WTC11 (cell line): ENCODE measurements around the gene OSR1. TPM values are rescaled to one million over a fixed set of nuclear protein-coding genes. Genes with fewer than 3 reads are reported as not detected.

ENCODE experiments used
- ATAC-seq: fragments of 200-7000 bp; cut with Tn5 transposase; 2 replicates; pipeline ENCODE4 v1.10.0; 2021; ENCODE audit warnings: mild to moderate bottlenecking, moderate library complexity
- CTCF ChIA-PET: fragments of 300-600 bp; sonication (Branson Sonifier 250); formaldehyde crosslinking; loops from one replicate; lab custom pipeline; 2021; ENCODE audit warnings: antibody characterized with exemption; lab: Charles Lee
- POLR2A ChIA-PET: fragments of 350-600 bp; sonication (Branson Sonifier 250); formaldehyde crosslinking; loops from one replicate; lab custom pipeline; 2021; ENCODE audit warnings: antibody characterized with exemption; lab: Charles Lee
- DNase-seq: peaks from one replicate; pipeline ENCODE4 v3.0.0; 2021; ENCODE audit warnings: low spot score
- H3K27ac Mint-ChIP-seq: 2 replicates; pipeline ENCODE4 v1.8.0; 2021; ENCODE audit warnings: mixed read lengths
- H3K27me3 Mint-ChIP-seq: 2 replicates; pipeline ENCODE4 v1.8.0; 2021; ENCODE audit warnings: low read depth, mild to moderate bottlenecking, moderate library complexity, mixed read lengths
- H3K36me3 Mint-ChIP-seq: 2 replicates; pipeline ENCODE4 v1.8.0; 2021; ENCODE audit warnings: mixed read lengths
- H3K4me1 Mint-ChIP-seq: 2 replicates; pipeline ENCODE4 v1.8.0; 2022; ENCODE audit warnings: mixed read lengths
- H3K4me3 Mint-ChIP-seq: 2 replicates; pipeline ENCODE4 v1.8.0; 2021; ENCODE audit warnings: mild to moderate bottlenecking, moderate library complexity, mixed read lengths
- H3K9me3 Mint-ChIP-seq: 2 replicates; pipeline ENCODE4 v1.8.0; 2021; ENCODE audit warnings: mixed read lengths
- ARID4B ChIP-seq: sonication (generic); formaldehyde crosslinking; IDR thresholded peaks from 2 replicates; pipeline ENCODE4 v1.8.0; 2023; ENCODE audit warnings: missing genetic modification reagents, mild to moderate bottlenecking, borderline replicate concordance
- ATF6 ChIP-seq: sonication (generic); formaldehyde crosslinking; IDR thresholded peaks from 2 replicates; pipeline ENCODE4 v1.8.1; 2023; ENCODE audit warnings: mild to moderate bottlenecking, missing genetic modification reagents
- CREB1 ChIP-seq: sonication (generic); formaldehyde crosslinking; IDR thresholded peaks from 2 replicates; pipeline ENCODE4 v1.8.0; 2023; ENCODE audit warnings: mild to moderate bottlenecking, missing genetic modification reagents
- ESRRA ChIP-seq: sonication (generic); formaldehyde crosslinking; IDR thresholded peaks from 2 replicates; pipeline ENCODE4 v1.8.1; 2022; ENCODE audit warnings: mild to moderate bottlenecking, missing genetic modification reagents, borderline replicate concordance
- FOXP1 ChIP-seq: sonication (generic); formaldehyde crosslinking; IDR thresholded peaks from 2 replicates; pipeline ENCODE4 v1.8.0; 2022; ENCODE audit warnings: missing genetic modification reagents, mild to moderate bottlenecking, moderate library complexity, borderline replicate concordance
- FOXP4 ChIP-seq: sonication (generic); formaldehyde crosslinking; IDR thresholded peaks from 2 replicates; pipeline ENCODE4 v1.8.0; 2022; ENCODE audit warnings: mild to moderate bottlenecking, missing genetic modification reagents
- GABPB1 ChIP-seq: sonication (generic); formaldehyde crosslinking; IDR thresholded peaks from 2 replicates; pipeline ENCODE4 v1.8.1; 2023; ENCODE audit warnings: mild to moderate bottlenecking, missing genetic modification reagents
- MAX ChIP-seq: sonication (generic); formaldehyde crosslinking; IDR thresholded peaks from 2 replicates; pipeline ENCODE4 v1.8.0; 2022; ENCODE audit warnings: mild to moderate bottlenecking, missing genetic modification reagents
- MLX ChIP-seq: sonication (generic); formaldehyde crosslinking; IDR thresholded peaks from 2 replicates; pipeline ENCODE4 v1.8.1; 2023; ENCODE audit warnings: mild to moderate bottlenecking, missing genetic modification reagents, moderate library complexity
- NFATC4 ChIP-seq: fragments of 250-450 bp; sonication (Bioruptor Pico); IDR thresholded peaks from 2 replicates; pipeline ENCODE4 v1.9.0; 2021; ENCODE audit warnings: mild to moderate bottlenecking
- PRDM15 ChIP-seq: sonication (generic); formaldehyde crosslinking; IDR thresholded peaks from 2 replicates; pipeline ENCODE4 v1.8.0; 2022; ENCODE audit warnings: missing genetic modification reagents
- ZNF219 ChIP-seq: sonication (generic); formaldehyde crosslinking; IDR thresholded peaks from 2 replicates; pipeline ENCODE4 v1.8.0; 2023; ENCODE audit warnings: missing genetic modification reagents, mild to moderate bottlenecking, borderline replicate concordance
- ZNF232 ChIP-seq: sonication (generic); formaldehyde crosslinking; IDR thresholded peaks from 2 replicates; pipeline ENCODE4 v1.8.0; 2022; ENCODE audit warnings: mild to moderate bottlenecking, missing genetic modification reagents
- ZSCAN18 ChIP-seq: fragments of 250-450 bp; sonication (Bioruptor Pico); IDR thresholded peaks from 2 replicates; pipeline ENCODE4 v2.1.2; 2022; ENCODE audit warnings: mild to moderate bottlenecking, moderate library complexity
- total RNA-seq: library from RNA; stranded (reverse); gene quantifications from 3 replicates; pipeline ENCODE4 v1.2.3, GENCODE V29; 2021

The OSR1 gene
- total RNA-seq, 1 experiment from 2014 or later: 0.22 TPM

GRCh38 chr2:19361325-19361990 is 3.0 kb upstream of the OSR1 start:
- Mint-ChIP-seq H3K36me3 (no peaks in the 10 kb centered on the region), H3K9me3 (no peaks in the 10 kb centered on the region), H3K27ac (no peak overlapping the region), H3K4me3 (peak overlapping the region; percentile 70), H3K4me1 (peaks cover 47% of the 10 kb centered on the region), H3K27me3 (peaks cover 98% of the 10 kb centered on the region)
- DNase-seq (peak; percentile 50), ATAC-seq (peak; percentile 4; the same call in 1 of the 2 replicates)
- peak; percentile 64 for TF ChIP-seq PRDM15
- no peak for TF ChIP-seq ATF6
- TF ChIP-seq CREB1 (CRISPR knock-in tag): no peak
- TF ChIP-seq ZNF232: no peak
- TF ChIP-seq FOXP1 (CRISPR knock-in tag): peak; percentile 16; the same call in 1 of the 2 replicates
- TF ChIP-seq NFATC4 (CRISPR knock-in tag): no peak
- TF ChIP-seq MLX (CRISPR knock-in tag): no peak
- peak; percentile 44; the same call in 1 of the 2 replicates for TF ChIP-seq MAX (CRISPR knock-in tag)
- TF ChIP-seq ESRRA (CRISPR knock-in tag): no peak
- CTCF ChIA-PET: interaction anchor here (1.0 to 5.5 kb wide), 9 partner anchors 8 to 974 kb away, joined by 3 to 73 read pairs (median 4); no protein-coding TSS in a partner anchor
- POLR2A ChIA-PET: interaction anchor here (0.9 to 1.0 kb wide), 2 partner anchors 14 to 801 kb away, joined by 3 to 4 read pairs; partner anchors contain the start of gene RDH14

- TF ChIP-seq ZSCAN18 (CRISPR knock-in tag) (no peak), FOXP4 (CRISPR knock-in tag) (no peak), GABPB1 (no peak), ZNF219 (CRISPR knock-in tag) (no peak), ARID4B (CRISPR knock-in tag) (no peak)
- ChIA-PET CTCF (interaction anchor here (1.0 to 5.5 kb wide), 9 partner anchors 8 to 974 kb away, joined by 3 to 73 read pairs (median 4); no protein-coding TSS in a partner anchor), POLR2A (interaction anchor here (0.9 to 1.0 kb wide), 2 partner anchors 14 to 801 kb away, joined by 3 to 4 read pairs; partner anchors contain the start of gene RDH14)
- H3K36me3 Mint-ChIP-seq: no peaks in the 10 kb centered on the region
- peak overlapping the region; percentile 70 for H3K4me3 Mint-ChIP-seq
- H3K27me3 Mint-ChIP-seq: peaks cover 99% of the 10 kb centered on the region
- H3K9me3 Mint-ChIP-seq: no peaks in the 10 kb centered on the region
- H3K4me1 Mint-ChIP-seq: peaks cover 52% of the 10 kb centered on the region
- DNase-seq (no peak), ATAC-seq (no peak)
- no peak overlapping the region for H3K27ac Mint-ChIP-seq
These were observed 2.5 kb upstream of the OSR1 start for GRCh38 chr2:19360966-19361321.
